Neural cell (in vitro differentiated cells): ENCODE data around the gene CHST8. TPM values are rescaled to one million over a fixed set of nuclear protein-coding genes. Genes with fewer than 3 reads are reported as not detected.

Source experiments
- H2AFZ ChIP-seq: fragments of 200-600, 300-800 bp; sonication (generic), shearing (Covaris generic); 2 replicates; pipeline ENCODE4 v1.6.0; 2014; ENCODE audit warnings: low read depth, mild to moderate bottlenecking, antibody characterized with exemption, low read length, moderate library complexity
- H3F3A ChIP-seq: fragments of 200-600 bp; shearing (Covaris generic); 2 replicates; pipeline ENCODE4 v1.6.1; 2016; ENCODE audit warnings: mild to moderate bottlenecking, moderate library complexity, mixed read lengths, antibody characterized with exemption, low read length; ENCODE audit not compliant: insufficient read depth, poor library complexity, severe bottlenecking
- H3K27ac ChIP-seq: fragments of 200-600, 300-800 bp; sonication (generic), shearing (Covaris generic); 2 replicates; pipeline ENCODE4 v1.5.1; 2014; ENCODE audit warnings: mild to moderate bottlenecking, low read length, moderate library complexity
- H3K27me3 ChIP-seq: fragments of 300-800, 200-600 bp; sonication (generic), shearing (Covaris generic); 2 replicates; pipeline ENCODE4 v1.6.0; 2014; ENCODE audit warnings: mild to moderate bottlenecking, low read depth, low read length, moderate library complexity; ENCODE audit not compliant: insufficient read depth
- H3K36me3 ChIP-seq: fragments of 300-800, 200-600 bp; sonication (generic), shearing (Covaris generic); 2 replicates; pipeline ENCODE4 v1.5.1; 2014; ENCODE audit warnings: mild to moderate bottlenecking, antibody characterized with exemption, low read length, moderate library complexity; ENCODE audit not compliant: insufficient read depth
- H3K4me2 ChIP-seq: fragments of 300-800, 200-600 bp; sonication (generic), shearing (Covaris generic); 2 replicates; pipeline ENCODE4 v1.6.0; 2014; ENCODE audit warnings: mild to moderate bottlenecking, low read length
- H3K4me3 ChIP-seq: fragments of 300-800, 200-600 bp; sonication (generic), shearing (Covaris generic); 2 replicates; pipeline ENCODE4 v1.5.1; 2014; ENCODE audit warnings: mild to moderate bottlenecking, low read length, moderate library complexity
- H3K79me2 ChIP-seq: fragments of 200-600 bp; shearing (Covaris generic); replicated peaks from 2 replicates; pipeline ENCODE4 v1.6.0; 2014; ENCODE audit warnings: mild to moderate bottlenecking, low read length, moderate library complexity; ENCODE audit not compliant: insufficient read depth
- H3K9ac ChIP-seq: fragments of 300-800, 200-600 bp; sonication (generic), shearing (Covaris generic); 2 replicates; pipeline ENCODE4 v1.6.1; 2016; ENCODE audit warnings: mild to moderate bottlenecking, low read length, mixed read lengths
- H3K9me2 ChIP-seq: fragments of 200-600 bp; shearing (Covaris generic); 2 replicates; pipeline ENCODE4 v1.6.1; 2016; ENCODE audit warnings: mild to moderate bottlenecking, low read length, mixed read lengths; ENCODE audit not compliant: insufficient read depth
- H3K9me3 ChIP-seq: fragments of 200-600, 300-800 bp; sonication (generic), shearing (Covaris generic); 2 replicates; pipeline ENCODE4 v1.6.1; 2016; ENCODE audit warnings: mild to moderate bottlenecking, mixed run types, low read length, moderate library complexity, mixed read lengths
- H4K20me1 ChIP-seq: fragments of 200-600 bp; shearing (Covaris generic); 2 replicates; pipeline ENCODE4 v1.6.1; 2016; ENCODE audit warnings: mild to moderate bottlenecking, mixed run types; ENCODE audit not compliant: insufficient read depth
- CTCF ChIP-seq: fragments of 450-650 bp; IDR thresholded peaks from 2 replicates; pipeline ENCODE4 v1.5.1; 2014; ENCODE audit warnings: antibody characterized with exemption, mild to moderate bottlenecking, moderate library complexity; ENCODE audit not compliant: poor library complexity, severe bottlenecking
- EP300 ChIP-seq: fragments of 450-650 bp; conservative IDR thresholded peaks from 2 replicates; pipeline ENCODE4 v1.6.1; 2014; ENCODE audit warnings: antibody characterized with exemption, mild to moderate bottlenecking, moderate library complexity; ENCODE audit not compliant: poor library complexity, severe bottlenecking
- EZH2 ChIP-seq: fragments of 200-600, 300-800 bp; shearing (Covaris generic), sonication (generic); IDR thresholded peaks from 2 replicates; pipeline ENCODE4 v1.6.1; 2014; ENCODE audit warnings: antibody characterized with exemption, low read length, borderline replicate concordance, mild to moderate bottlenecking; ENCODE audit not compliant: insufficient read depth, poor library complexity, severe bottlenecking
- MXI1 ChIP-seq: fragments of 450-650 bp; conservative IDR thresholded peaks from 2 replicates; pipeline ENCODE4 v1.6.1; 2014; ENCODE audit warnings: antibody characterized with exemption, mild to moderate bottlenecking; ENCODE audit not compliant: poor library complexity, severe bottlenecking
- POLR2AphosphoS5 ChIP-seq: IDR thresholded peaks from 2 replicates; pipeline ENCODE4 v1.6.1; 2012
- RAD21 ChIP-seq: fragments of 450-650 bp; conservative IDR thresholded peaks from 2 replicates; pipeline ENCODE4 v1.6.1; 2014; ENCODE audit warnings: antibody characterized with exemption, mild to moderate bottlenecking, moderate library complexity
- SMC3 ChIP-seq: fragments of 450-650 bp; conservative IDR thresholded peaks from 2 replicates; pipeline ENCODE4 v1.6.1; 2014; ENCODE audit warnings: antibody characterized with exemption, mild to moderate bottlenecking, moderate library complexity; ENCODE audit not compliant: poor library complexity
- TAF1 ChIP-seq: IDR thresholded peaks from 2 replicates; pipeline ENCODE4 v1.6.1; 2012; ENCODE audit warnings: low read depth
- polyA plus RNA-seq: library from polyadenylated mRNA; depleted of rRNA; stranded (reverse); fragments of >200 nt; gene quantifications from 2 replicates; pipeline ENCODE4 v1.2.3, GENCODE V29; 2014
- TF ChIP-seq, protein P1 (sequence below): IDR thresholded peaks from 2 replicates; pipeline ENCODE4 v1.6.1; 2012; ENCODE audit warnings: borderline replicate concordance

Gene CHST8
- polyA plus RNA-seq, 1 donor from 2014 or later, result 7.1 TPM

GRCh38 chr19:33659835-33660234, 38.1 kb downstream of the CHST8 start:
- TF ChIP-seq EP300 (no peak), EZH2 (no peak), MXI1 (no peak), RAD21 (no peak)
- no peaks in the 10 kb centered on the region for H3K9me3 ChIP-seq

GRCh38 chr19:33660410-33661124, 38.8 kb downstream of the CHST8 start:
- no peaks in the 10 kb centered on the region for H3K79me2 ChIP-seq
- no peaks in the 10 kb centered on the region for H3F3A ChIP-seq
- no peak overlapping the region for H3K9ac ChIP-seq
- no peaks in the 10 kb centered on the region for H3K27me3 ChIP-seq
- TF ChIP-seq EZH2 (no peak), CTCF (no peak)
- no peaks in the 10 kb centered on the region for H4K20me1 ChIP-seq
- no peaks in the 10 kb centered on the region for H3K9me2 ChIP-seq
- no peak overlapping the region for H3K4me3 ChIP-seq
- H2AFZ ChIP-seq, result no peak overlapping the region
- no peaks in the 10 kb centered on the region for H3K36me3 ChIP-seq
- H3K9me3 ChIP-seq, result no peaks in the 10 kb centered on the region
- H3K27ac ChIP-seq, result no peak overlapping the region
- no peak overlapping the region for H3K4me2 ChIP-seq

More at GRCh38 chr19:33659835-33660234, 38.1 kb downstream of the CHST8 start:
- no peak overlapping the region for H3K4me2 ChIP-seq
- H3F3A ChIP-seq, result no peaks in the 10 kb centered on the region
- H3K27ac ChIP-seq, result no peak overlapping the region
- H3K27me3 ChIP-seq, result no peaks in the 10 kb centered on the region
- H4K20me1 ChIP-seq, result no peaks in the 10 kb centered on the region
- H3K4me3 ChIP-seq, result no peak overlapping the region
- H3K9me2 ChIP-seq, result no peaks in the 10 kb centered on the region
- H2AFZ ChIP-seq, result no peak overlapping the region
- H3K9ac ChIP-seq, result no peak overlapping the region
- no peaks in the 10 kb centered on the region for H3K36me3 ChIP-seq
- H3K79me2 ChIP-seq, result no peaks in the 10 kb centered on the region

GRCh38 chr19:33661336-33661735, 39.6 kb downstream of the CHST8 start:
- Histone ChIP-seq H3K9me2 (no peaks in the 10 kb centered on the region), H3F3A (no peaks in the 10 kb centered on the region), H3K9ac (no peak overlapping the region), H2AFZ (no peak overlapping the region), H3K27ac (no peak overlapping the region), H3K4me3 (no peak overlapping the region), H3K27me3 (no peaks in the 10 kb centered on the region), H3K36me3 (no peaks in the 10 kb centered on the region), H3K9me3 (no peaks in the 10 kb centered on the region), H3K79me2 (no peaks in the 10 kb centered on the region), H4K20me1 (no peaks in the 10 kb centered on the region), H3K4me2 (no peak overlapping the region)
- no peak for TF ChIP-seq SMC3
- TF ChIP-seq RAD21, result no peak
- TF ChIP-seq, protein P1, sequence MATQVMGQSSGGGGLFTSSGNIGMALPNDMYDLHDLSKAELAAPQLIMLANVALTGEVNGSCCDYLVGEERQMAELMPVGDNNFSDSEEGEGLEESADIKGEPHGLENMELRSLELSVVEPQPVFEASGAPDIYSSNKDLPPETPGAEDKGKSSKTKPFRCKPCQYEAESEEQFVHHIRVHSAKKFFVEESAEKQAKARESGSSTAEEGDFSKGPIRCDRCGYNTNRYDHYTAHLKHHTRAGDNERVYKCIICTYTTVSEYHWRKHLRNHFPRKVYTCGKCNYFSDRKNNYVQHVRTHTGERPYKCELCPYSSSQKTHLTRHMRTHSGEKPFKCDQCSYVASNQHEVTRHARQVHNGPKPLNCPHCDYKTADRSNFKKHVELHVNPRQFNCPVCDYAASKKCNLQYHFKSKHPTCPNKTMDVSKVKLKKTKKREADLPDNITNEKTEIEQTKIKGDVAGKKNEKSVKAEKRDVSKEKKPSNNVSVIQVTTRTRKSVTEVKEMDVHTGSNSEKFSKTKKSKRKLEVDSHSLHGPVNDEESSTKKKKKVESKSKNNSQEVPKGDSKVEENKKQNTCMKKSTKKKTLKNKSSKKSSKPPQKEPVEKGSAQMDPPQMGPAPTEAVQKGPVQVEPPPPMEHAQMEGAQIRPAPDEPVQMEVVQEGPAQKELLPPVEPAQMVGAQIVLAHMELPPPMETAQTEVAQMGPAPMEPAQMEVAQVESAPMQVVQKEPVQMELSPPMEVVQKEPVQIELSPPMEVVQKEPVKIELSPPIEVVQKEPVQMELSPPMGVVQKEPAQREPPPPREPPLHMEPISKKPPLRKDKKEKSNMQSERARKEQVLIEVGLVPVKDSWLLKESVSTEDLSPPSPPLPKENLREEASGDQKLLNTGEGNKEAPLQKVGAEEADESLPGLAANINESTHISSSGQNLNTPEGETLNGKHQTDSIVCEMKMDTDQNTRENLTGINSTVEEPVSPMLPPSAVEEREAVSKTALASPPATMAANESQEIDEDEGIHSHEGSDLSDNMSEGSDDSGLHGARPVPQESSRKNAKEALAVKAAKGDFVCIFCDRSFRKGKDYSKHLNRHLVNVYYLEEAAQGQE, result no peak
- TF ChIP-seq TAF1, result no peak
- no peak for TF ChIP-seq POLR2AphosphoS5
- TF ChIP-seq MXI1, result no peak
- TF ChIP-seq EZH2, result no peak
- no peak for TF ChIP-seq EP300
- TF ChIP-seq CTCF, result no peak
